ENCODE measurements around the gene ADAMTS3.

DNA sequence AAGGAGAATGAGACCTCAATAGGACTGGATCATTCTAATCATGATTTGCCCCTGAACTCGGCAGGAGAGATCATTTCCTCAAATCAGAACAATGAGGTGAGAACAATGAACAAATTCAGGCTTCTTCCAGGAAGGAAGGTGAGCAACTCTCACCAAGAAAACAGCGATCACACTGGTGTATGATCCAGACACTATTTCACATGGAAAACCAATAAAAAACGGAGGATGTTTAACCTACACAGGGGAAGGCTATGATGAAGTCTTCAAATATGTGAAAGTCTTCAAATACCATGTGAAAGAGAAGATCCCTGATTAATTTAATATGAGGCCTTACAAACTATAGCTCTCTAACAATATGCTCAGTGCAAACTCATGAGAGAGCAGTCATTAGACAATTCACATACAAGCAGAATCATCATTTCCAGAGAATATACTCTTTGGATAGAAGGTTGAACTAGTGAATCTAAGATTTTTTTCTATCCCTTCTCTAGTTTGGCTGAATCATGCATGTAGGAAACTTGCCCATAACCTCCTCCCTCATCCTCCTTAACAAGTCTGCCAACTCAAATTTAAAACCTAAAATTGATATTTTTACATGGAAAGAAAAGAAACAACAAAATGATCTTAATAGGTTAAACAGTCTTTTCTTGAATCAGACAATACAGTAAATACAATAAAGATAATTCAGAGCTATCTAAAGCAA is 122.5 kb downstream of the ADAMTS3 start:
- TF ChIP-seq, protein P1, sequence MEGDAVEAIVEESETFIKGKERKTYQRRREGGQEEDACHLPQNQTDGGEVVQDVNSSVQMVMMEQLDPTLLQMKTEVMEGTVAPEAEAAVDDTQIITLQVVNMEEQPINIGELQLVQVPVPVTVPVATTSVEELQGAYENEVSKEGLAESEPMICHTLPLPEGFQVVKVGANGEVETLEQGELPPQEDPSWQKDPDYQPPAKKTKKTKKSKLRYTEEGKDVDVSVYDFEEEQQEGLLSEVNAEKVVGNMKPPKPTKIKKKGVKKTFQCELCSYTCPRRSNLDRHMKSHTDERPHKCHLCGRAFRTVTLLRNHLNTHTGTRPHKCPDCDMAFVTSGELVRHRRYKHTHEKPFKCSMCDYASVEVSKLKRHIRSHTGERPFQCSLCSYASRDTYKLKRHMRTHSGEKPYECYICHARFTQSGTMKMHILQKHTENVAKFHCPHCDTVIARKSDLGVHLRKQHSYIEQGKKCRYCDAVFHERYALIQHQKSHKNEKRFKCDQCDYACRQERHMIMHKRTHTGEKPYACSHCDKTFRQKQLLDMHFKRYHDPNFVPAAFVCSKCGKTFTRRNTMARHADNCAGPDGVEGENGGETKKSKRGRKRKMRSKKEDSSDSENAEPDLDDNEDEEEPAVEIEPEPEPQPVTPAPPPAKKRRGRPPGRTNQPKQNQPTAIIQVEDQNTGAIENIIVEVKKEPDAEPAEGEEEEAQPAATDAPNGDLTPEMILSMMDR (tag by site-specific recombination; IDR thresholded peaks at IDR 0.05) = no peak
- TF ChIP-seq ZNF843 (tag by site-specific recombination; IDR thresholded peaks at IDR 0.05) = no peak
- no peak for TF ChIP-seq ZNF10 (tag by site-specific recombination; IDR thresholded peaks at IDR 0.05)
- TF ChIP-seq BCL11A (tag by site-specific recombination; IDR thresholded peaks at IDR 0.05; ENCODE audit: low read depth) = no peak
- TF ChIP-seq, protein P2, sequence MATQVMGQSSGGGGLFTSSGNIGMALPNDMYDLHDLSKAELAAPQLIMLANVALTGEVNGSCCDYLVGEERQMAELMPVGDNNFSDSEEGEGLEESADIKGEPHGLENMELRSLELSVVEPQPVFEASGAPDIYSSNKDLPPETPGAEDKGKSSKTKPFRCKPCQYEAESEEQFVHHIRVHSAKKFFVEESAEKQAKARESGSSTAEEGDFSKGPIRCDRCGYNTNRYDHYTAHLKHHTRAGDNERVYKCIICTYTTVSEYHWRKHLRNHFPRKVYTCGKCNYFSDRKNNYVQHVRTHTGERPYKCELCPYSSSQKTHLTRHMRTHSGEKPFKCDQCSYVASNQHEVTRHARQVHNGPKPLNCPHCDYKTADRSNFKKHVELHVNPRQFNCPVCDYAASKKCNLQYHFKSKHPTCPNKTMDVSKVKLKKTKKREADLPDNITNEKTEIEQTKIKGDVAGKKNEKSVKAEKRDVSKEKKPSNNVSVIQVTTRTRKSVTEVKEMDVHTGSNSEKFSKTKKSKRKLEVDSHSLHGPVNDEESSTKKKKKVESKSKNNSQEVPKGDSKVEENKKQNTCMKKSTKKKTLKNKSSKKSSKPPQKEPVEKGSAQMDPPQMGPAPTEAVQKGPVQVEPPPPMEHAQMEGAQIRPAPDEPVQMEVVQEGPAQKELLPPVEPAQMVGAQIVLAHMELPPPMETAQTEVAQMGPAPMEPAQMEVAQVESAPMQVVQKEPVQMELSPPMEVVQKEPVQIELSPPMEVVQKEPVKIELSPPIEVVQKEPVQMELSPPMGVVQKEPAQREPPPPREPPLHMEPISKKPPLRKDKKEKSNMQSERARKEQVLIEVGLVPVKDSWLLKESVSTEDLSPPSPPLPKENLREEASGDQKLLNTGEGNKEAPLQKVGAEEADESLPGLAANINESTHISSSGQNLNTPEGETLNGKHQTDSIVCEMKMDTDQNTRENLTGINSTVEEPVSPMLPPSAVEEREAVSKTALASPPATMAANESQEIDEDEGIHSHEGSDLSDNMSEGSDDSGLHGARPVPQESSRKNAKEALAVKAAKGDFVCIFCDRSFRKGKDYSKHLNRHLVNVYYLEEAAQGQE (tag by site-specific recombination; IDR thresholded peaks at IDR 0.05) = no peak
- no peak for TF ChIP-seq ZNF561 (tag by site-specific recombination; IDR thresholded peaks at IDR 0.05; ENCODE audit: borderline replicate concordance)
- no peak for TF ChIP-seq YY1 (tag by site-specific recombination; IDR thresholded peaks at IDR 0.05)
- TF ChIP-seq KLF10 (tag by site-specific recombination; IDR thresholded peaks at IDR 0.05) = no peak

Data from HEK293 (cell line).